ENCODE results near the gene PTPN4. TPM values are rescaled to one million over a fixed set of nuclear protein-coding genes. Genes with fewer than 3 reads are reported as not detected.

PTPN4 gene
- total RNA-seq, 1 donor, result 19.5 TPM

DNA sequence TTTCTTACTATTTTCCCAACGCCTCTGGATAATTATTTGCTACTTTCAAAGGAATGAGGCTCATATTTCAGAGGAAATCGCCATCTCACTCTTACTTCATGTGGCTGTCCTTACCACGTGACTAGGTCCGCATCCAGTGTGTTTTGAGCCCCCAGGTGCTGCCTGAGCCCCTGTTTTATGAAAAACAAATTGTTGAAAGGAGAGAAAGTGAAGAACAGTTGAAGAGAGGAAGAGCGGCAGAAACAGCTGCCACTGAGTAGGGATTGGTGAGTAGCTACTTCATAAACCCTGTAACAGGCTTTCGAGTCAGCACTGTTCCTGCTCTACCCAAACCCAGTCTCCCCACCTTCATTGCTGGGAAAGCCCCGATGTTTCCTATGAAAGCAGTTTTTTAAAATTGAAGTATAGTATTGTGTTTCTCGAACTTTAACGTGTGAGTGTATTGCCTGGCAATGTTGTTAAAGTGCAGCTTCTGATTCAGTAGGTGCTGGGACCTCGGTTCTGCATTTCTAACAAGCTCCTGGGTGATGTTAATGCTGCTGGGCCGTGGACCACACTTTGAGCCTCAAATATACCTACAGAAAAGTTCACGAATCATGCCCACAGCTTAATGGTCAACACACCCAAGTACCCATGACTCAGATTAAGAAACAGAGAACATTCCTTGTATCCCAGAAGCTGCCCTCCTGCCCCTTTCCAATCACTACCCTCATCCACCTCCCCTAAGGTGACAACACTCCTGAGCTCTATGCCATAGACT lies 41.0 kb upstream of the PTPN4 start:
- no peak overlapping the region for H3K4me3 ChIP-seq (ENCODE audit: insufficient read depth, low read length)
- no peaks in the 10 kb centered on the region for H3K36me3 ChIP-seq (ENCODE audit: insufficient read depth, low read length)
- H4K20me1 ChIP-seq (ENCODE audit: insufficient read depth, low read length), result no peaks in the 10 kb centered on the region
- no peak for DNase-seq (ENCODE audit: insufficient read length, low spot score, missing footprints)
- no peak overlapping the region for H3K4me2 ChIP-seq (ENCODE audit: insufficient read depth, low read length)
- H3K4me1 ChIP-seq (ENCODE audit: insufficient read depth, low read length), result no peaks in the 10 kb centered on the region
- peaks cover 21% of the 10 kb centered on the region for H3K27me3 ChIP-seq (ENCODE audit: insufficient read depth, low read length)
- TF ChIP-seq, protein P1, sequence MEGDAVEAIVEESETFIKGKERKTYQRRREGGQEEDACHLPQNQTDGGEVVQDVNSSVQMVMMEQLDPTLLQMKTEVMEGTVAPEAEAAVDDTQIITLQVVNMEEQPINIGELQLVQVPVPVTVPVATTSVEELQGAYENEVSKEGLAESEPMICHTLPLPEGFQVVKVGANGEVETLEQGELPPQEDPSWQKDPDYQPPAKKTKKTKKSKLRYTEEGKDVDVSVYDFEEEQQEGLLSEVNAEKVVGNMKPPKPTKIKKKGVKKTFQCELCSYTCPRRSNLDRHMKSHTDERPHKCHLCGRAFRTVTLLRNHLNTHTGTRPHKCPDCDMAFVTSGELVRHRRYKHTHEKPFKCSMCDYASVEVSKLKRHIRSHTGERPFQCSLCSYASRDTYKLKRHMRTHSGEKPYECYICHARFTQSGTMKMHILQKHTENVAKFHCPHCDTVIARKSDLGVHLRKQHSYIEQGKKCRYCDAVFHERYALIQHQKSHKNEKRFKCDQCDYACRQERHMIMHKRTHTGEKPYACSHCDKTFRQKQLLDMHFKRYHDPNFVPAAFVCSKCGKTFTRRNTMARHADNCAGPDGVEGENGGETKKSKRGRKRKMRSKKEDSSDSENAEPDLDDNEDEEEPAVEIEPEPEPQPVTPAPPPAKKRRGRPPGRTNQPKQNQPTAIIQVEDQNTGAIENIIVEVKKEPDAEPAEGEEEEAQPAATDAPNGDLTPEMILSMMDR (IDR thresholded peaks at IDR 0.05; ENCODE audit: extremely low read depth, low read depth, low read length), result no peak
- H3K9me3 ChIP-seq (ENCODE audit: low read depth, low read length), result peaks cover 2% of the 10 kb centered on the region
- H3K27ac ChIP-seq (ENCODE audit: low read depth, low read length), result no peak overlapping the region
- H2AFZ ChIP-seq (ENCODE audit: low read length), result no peak overlapping the region
- no peaks in the 10 kb centered on the region for H3K79me2 ChIP-seq (ENCODE audit: insufficient read depth, low read length)

DNA sequence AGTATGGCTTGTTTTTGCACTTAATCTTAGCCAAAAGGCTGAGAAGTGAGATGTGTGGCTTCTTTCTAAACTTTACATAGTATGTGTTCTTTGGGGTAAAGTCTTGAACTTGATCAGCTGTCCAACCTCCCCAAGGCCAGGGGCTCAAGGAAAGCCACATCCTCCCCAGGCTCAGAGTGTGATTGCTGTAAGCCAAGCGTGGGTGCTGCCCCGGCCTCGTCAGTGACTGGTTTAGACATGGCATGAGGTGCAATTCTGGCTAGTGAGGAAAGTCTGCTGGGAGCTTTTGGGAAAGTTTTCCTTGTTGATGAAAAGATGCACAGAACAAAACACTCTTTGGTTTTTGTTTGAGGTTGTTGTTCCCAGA lies 40.5 kb upstream of the PTPN4 start:
- TF ChIP-seq, protein P1 (IDR thresholded peaks at IDR 0.05; ENCODE audit: extremely low read depth, low read depth, low read length), result no peak
- H4K20me1 ChIP-seq (ENCODE audit: insufficient read depth, low read length), result no peaks in the 10 kb centered on the region
- H3K4me1 ChIP-seq (ENCODE audit: insufficient read depth, low read length), result no peaks in the 10 kb centered on the region
- H3K27me3 ChIP-seq (ENCODE audit: insufficient read depth, low read length), result peaks cover 21% of the 10 kb centered on the region
- no peak overlapping the region for H2AFZ ChIP-seq (ENCODE audit: low read length)
- H3K4me3 ChIP-seq (ENCODE audit: insufficient read depth, low read length), result no peak overlapping the region
- peaks cover 2% of the 10 kb centered on the region for H3K9me3 ChIP-seq (ENCODE audit: low read depth, low read length)
- no peaks in the 10 kb centered on the region for H3K79me2 ChIP-seq (ENCODE audit: insufficient read depth, low read length)
- H3K36me3 ChIP-seq (ENCODE audit: insufficient read depth, low read length), result no peaks in the 10 kb centered on the region
- H3K4me2 ChIP-seq (ENCODE audit: insufficient read depth, low read length), result no peak overlapping the region
- no peak overlapping the region for H3K27ac ChIP-seq (ENCODE audit: low read depth, low read length)
- no peak for DNase-seq (ENCODE audit: insufficient read length, low spot score, missing footprints)

DNA sequence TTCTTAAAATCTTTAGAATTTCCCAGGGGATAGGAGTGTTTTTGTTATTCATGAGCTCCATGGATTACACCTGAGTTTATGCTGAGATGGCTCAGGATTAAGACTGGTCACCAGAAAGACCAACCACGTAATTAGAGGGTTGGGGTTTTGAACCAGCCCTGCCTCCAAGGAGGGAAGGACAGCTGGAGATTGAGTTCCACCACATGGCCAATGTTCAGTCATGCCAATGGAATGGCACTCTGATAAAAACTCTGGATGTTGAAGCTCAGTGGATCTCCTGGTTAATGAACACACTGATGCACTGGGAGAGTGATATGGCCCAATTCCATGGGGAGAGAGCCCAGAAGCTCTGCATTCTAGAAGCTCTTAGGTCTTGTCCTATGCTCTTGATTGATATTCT lies 38.7 kb upstream of the PTPN4 start:
- H3K79me2 ChIP-seq (ENCODE audit: insufficient read depth, low read length), result no peaks in the 10 kb centered on the region
- no peak overlapping the region for H3K4me3 ChIP-seq (ENCODE audit: insufficient read depth, low read length)
- TF ChIP-seq, protein P1 (IDR thresholded peaks at IDR 0.05; ENCODE audit: extremely low read depth, low read depth, low read length), result no peak
- H2AFZ ChIP-seq (ENCODE audit: low read length), result no peak overlapping the region
- no peaks in the 10 kb centered on the region for H3K4me1 ChIP-seq (ENCODE audit: insufficient read depth, low read length)
- no peaks in the 10 kb centered on the region for H4K20me1 ChIP-seq (ENCODE audit: insufficient read depth, low read length)
- DNase-seq (ENCODE audit: insufficient read length, low spot score, missing footprints), result no peak
- H3K27ac ChIP-seq (ENCODE audit: low read depth, low read length), result no peak overlapping the region
- H3K9me3 ChIP-seq (ENCODE audit: low read depth, low read length), result peaks cover 2% of the 10 kb centered on the region
- no peak overlapping the region for H3K4me2 ChIP-seq (ENCODE audit: insufficient read depth, low read length)
- H3K27me3 ChIP-seq (ENCODE audit: insufficient read depth, low read length), result peaks cover 14% of the 10 kb centered on the region
- no peaks in the 10 kb centered on the region for H3K36me3 ChIP-seq (ENCODE audit: insufficient read depth, low read length)

DNA sequence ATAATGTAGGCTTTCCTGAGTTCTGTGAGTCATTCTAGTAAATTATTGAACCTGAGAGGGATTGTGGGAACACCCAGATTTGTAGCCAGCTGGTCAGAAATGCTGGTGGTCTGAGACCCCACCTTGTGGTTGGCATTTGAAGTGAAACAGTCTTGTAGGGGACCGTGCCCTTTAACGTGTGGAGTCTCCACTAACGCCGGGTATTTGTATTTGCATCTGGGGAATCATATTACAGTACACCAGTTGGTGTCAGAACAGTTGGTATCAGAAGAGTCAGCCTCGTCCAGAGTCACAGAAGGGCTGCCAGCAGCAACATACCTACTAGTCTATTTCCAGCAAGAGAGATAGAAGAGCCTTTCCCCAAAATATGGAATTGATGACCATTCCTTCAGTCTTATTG lies 38.3 kb upstream of the PTPN4 start:
- H3K27ac ChIP-seq (ENCODE audit: low read depth, low read length), result no peak overlapping the region
- no peak overlapping the region for H3K4me2 ChIP-seq (ENCODE audit: insufficient read depth, low read length)
- H3K27me3 ChIP-seq (ENCODE audit: insufficient read depth, low read length), result peaks cover 10% of the 10 kb centered on the region
- H4K20me1 ChIP-seq (ENCODE audit: insufficient read depth, low read length), result no peaks in the 10 kb centered on the region
- no peaks in the 10 kb centered on the region for H3K36me3 ChIP-seq (ENCODE audit: insufficient read depth, low read length)
- no peak for DNase-seq (ENCODE audit: insufficient read length, low spot score, missing footprints)
- no peaks in the 10 kb centered on the region for H3K79me2 ChIP-seq (ENCODE audit: insufficient read depth, low read length)
- H2AFZ ChIP-seq (ENCODE audit: low read length), result no peak overlapping the region
- TF ChIP-seq, protein P1 (IDR thresholded peaks at IDR 0.05; ENCODE audit: extremely low read depth, low read depth, low read length), result no peak
- no peaks in the 10 kb centered on the region for H3K4me1 ChIP-seq (ENCODE audit: insufficient read depth, low read length)
- peaks cover 2% of the 10 kb centered on the region for H3K9me3 ChIP-seq (ENCODE audit: low read depth, low read length)
- no peak overlapping the region for H3K4me3 ChIP-seq (ENCODE audit: insufficient read depth, low read length)

Measured in osteoblast (primary cell).